ENCODE data around the gene MSH5. TPM values are rescaled to one million over a fixed set of nuclear protein-coding genes. Genes with fewer than 3 reads are reported as not detected.

The MSH5 gene
- total and polyA plus RNA-seq, 9 of the 15 experiments (the other 6 are each of a cell fraction or from before 2014, with no cell fraction given), result 12.5 to 104 (median 46.6) TPM

DNA sequence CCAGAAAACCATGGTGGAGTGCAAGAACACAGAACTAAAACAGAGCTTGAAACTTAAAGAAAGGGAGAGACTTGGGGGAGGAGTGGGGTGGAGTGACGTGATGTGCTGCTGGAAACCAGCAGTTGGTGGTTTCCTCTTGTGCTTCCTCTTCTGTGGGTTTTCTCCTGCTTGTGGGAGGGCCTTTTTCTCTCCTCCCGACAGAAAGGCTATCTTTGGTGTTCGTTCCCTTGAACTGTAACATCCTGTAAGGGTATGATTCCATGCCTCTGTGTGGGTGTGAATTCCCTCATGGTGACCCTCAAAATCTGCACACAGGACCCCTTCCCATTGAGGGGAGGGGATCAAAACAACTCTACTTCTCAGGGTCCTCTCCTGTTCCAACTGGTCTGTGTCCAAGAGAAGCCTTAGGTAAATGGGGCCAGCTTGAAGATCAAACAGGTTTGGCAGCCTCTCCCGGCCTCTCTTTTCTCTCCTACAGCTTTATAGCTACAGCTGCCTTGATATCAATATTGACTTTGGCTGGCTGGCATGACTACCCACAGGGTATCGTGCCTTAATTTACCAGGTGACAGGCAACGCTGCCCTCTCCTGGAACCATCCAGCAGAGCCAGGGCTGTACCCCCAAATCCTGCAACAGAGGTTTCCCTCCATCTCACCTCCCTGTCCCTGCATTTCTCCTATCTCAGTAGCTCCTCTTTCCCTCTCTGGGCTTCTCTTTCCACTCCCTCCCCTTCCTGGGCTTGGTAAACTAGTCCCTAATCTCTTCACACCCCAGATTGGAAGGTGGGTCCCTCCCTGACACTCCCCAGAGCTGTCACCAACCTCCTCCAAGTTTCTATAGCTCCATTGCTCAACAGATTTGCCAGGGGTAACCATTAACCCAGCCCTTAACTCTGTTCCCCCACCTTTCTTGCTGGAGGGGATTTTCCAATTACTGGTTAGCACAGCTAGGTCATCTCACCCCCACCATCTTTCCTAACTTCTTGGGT lies 1.5 kb upstream of the MSH5 start (continued):
- TF ChIP-seq, protein P1, sequence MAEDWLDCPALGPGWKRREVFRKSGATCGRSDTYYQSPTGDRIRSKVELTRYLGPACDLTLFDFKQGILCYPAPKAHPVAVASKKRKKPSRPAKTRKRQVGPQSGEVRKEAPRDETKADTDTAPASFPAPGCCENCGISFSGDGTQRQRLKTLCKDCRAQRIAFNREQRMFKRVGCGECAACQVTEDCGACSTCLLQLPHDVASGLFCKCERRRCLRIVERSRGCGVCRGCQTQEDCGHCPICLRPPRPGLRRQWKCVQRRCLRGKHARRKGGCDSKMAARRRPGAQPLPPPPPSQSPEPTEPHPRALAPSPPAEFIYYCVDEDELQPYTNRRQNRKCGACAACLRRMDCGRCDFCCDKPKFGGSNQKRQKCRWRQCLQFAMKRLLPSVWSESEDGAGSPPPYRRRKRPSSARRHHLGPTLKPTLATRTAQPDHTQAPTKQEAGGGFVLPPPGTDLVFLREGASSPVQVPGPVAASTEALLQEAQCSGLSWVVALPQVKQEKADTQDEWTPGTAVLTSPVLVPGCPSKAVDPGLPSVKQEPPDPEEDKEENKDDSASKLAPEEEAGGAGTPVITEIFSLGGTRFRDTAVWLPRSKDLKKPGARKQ (CRISPR knock-in tag; IDR thresholded peaks at IDR 0.05), result no peak
- TF ChIP-seq, protein P2, sequence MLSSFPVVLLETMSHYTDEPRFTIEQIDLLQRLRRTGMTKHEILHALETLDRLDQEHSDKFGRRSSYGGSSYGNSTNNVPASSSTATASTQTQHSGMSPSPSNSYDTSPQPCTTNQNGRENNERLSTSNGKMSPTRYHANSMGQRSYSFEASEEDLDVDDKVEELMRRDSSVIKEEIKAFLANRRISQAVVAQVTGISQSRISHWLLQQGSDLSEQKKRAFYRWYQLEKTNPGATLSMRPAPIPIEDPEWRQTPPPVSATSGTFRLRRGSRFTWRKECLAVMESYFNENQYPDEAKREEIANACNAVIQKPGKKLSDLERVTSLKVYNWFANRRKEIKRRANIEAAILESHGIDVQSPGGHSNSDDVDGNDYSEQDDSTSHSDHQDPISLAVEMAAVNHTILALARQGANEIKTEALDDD (IDR thresholded peaks at IDR 0.05), result no peak
- 0 out of 2 replicates have a peak, but pooled peaks have one; percentile 46 for TF ChIP-seq MXI1 (IDR thresholded peaks at IDR 0.05; ENCODE audit: low read depth, low read length)
- no peak for TF ChIP-seq CBFA2T3 (IDR thresholded peaks at IDR 0.05)
- TF ChIP-seq, protein P3, sequence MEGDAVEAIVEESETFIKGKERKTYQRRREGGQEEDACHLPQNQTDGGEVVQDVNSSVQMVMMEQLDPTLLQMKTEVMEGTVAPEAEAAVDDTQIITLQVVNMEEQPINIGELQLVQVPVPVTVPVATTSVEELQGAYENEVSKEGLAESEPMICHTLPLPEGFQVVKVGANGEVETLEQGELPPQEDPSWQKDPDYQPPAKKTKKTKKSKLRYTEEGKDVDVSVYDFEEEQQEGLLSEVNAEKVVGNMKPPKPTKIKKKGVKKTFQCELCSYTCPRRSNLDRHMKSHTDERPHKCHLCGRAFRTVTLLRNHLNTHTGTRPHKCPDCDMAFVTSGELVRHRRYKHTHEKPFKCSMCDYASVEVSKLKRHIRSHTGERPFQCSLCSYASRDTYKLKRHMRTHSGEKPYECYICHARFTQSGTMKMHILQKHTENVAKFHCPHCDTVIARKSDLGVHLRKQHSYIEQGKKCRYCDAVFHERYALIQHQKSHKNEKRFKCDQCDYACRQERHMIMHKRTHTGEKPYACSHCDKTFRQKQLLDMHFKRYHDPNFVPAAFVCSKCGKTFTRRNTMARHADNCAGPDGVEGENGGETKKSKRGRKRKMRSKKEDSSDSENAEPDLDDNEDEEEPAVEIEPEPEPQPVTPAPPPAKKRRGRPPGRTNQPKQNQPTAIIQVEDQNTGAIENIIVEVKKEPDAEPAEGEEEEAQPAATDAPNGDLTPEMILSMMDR (IDR thresholded peaks at IDR 0.05 in 2 of 3, conservative IDR thresholded peaks at IDR 0.05 in 1 of 3; ENCODE audit: insufficient read depth in 2 of 3, low read depth in 1 of 3, low read length in 3 of 3), result peak in 2 of 3 experiments; percentile 37 to 54; a peak in 5 of 6 replicates
- TF ChIP-seq, protein P4, sequence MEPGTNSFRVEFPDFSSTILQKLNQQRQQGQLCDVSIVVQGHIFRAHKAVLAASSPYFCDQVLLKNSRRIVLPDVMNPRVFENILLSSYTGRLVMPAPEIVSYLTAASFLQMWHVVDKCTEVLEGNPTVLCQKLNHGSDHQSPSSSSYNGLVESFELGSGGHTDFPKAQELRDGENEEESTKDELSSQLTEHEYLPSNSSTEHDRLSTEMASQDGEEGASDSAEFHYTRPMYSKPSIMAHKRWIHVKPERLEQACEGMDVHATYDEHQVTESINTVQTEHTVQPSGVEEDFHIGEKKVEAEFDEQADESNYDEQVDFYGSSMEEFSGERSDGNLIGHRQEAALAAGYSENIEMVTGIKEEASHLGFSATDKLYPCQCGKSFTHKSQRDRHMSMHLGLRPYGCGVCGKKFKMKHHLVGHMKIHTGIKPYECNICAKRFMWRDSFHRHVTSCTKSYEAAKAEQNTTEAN (CRISPR knock-in tag; IDR thresholded peaks at IDR 0.05), result no peak
- TF ChIP-seq, protein P5, sequence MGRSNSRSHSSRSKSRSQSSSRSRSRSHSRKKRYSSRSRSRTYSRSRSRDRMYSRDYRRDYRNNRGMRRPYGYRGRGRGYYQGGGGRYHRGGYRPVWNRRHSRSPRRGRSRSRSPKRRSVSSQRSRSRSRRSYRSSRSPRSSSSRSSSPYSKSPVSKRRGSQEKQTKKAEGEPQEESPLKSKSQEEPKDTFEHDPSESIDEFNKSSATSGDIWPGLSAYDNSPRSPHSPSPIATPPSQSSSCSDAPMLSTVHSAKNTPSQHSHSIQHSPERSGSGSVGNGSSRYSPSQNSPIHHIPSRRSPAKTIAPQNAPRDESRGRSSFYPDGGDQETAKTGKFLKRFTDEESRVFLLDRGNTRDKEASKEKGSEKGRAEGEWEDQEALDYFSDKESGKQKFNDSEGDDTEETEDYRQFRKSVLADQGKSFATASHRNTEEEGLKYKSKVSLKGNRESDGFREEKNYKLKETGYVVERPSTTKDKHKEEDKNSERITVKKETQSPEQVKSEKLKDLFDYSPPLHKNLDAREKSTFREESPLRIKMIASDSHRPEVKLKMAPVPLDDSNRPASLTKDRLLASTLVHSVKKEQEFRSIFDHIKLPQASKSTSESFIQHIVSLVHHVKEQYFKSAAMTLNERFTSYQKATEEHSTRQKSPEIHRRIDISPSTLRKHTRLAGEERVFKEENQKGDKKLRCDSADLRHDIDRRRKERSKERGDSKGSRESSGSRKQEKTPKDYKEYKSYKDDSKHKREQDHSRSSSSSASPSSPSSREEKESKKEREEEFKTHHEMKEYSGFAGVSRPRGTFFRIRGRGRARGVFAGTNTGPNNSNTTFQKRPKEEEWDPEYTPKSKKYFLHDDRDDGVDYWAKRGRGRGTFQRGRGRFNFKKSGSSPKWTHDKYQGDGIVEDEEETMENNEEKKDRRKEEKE (IDR thresholded peaks at IDR 0.05; ENCODE audit: borderline replicate concordance in 1 of 2, control insufficient read depth in 1 of 2, low read depth in 2 of 2, low read length in 1 of 2), result no peak
- no peak for TF ChIP-seq CHD4 (IDR thresholded peaks at IDR 0.05; ENCODE audit: insufficient read depth, insufficient replicate concordance, low read depth, low read length, poor library complexity, severe bottlenecking)
- peak; percentile 61; the same call in 1 of the 2 replicates for TF ChIP-seq SREBF1 (IDR thresholded peaks at IDR 0.05; ENCODE audit: borderline replicate concordance, low read depth, low read length)
- TF ChIP-seq ZNF445 (CRISPR knock-in tag; IDR thresholded peaks at IDR 0.05; ENCODE audit: low read depth), result no peak; the same call in 1 of the 2 replicates
- TF ChIP-seq MCM7 (IDR thresholded peaks at IDR 0.05), result no peak
- TF ChIP-seq SIRT6 (IDR thresholded peaks at IDR 0.05; ENCODE audit: low read depth, low read length), result no peak
- peak; percentile 41 for TF ChIP-seq FOXP1 (CRISPR knock-in tag; IDR thresholded peaks at IDR 0.05)
- no peak for TF ChIP-seq RFX1 (IDR thresholded peaks at IDR 0.05)
- TF ChIP-seq FOXJ2 (tag; IDR thresholded peaks at IDR 0.05), result no peak
- TF ChIP-seq RNF2 (IDR thresholded peaks at IDR 0.05), result no peak
